Measurements from ENCODE around the gene DNAJC3. TPM values are rescaled to one million over a fixed set of nuclear protein-coding genes. Genes with fewer than 3 reads are reported as not detected.
"Not testable (repeated sequence)": the region's sequence is repeated elsewhere in the genome, so short reads cannot be mapped to it uniquely, and the experiment has no call there.

Gene DNAJC3
- total and polyA plus RNA-seq, 2 experiments from 2014 or later: 19.5 to 27.5 TPM

DNA sequence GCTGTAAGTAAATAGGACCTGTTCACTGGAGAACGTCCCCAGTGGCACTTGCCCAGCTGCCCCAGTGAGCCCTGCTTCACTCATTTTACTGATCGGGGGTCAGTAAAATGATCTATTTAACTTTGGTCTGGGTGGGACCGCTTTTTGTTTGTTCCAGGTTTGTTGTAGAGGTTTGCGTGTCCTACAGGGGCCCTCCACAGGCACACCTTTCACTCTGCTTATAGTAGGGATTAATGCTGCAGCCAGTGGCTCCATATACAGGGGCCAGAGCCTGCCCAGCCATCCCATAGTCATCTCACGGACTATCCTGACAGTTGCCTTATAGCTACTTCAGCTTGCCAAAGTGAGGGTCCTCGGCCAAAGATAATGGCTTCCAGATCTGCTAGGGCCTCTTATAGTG lies 104.1 kb downstream of the DNAJC3 start:
- no peaks in the 10 kb centered on the region for H3K27me3 Mint-ChIP-seq (ENCODE audit: insufficient read depth, low read depth, poor library complexity)
- Histone ChIP-seq H2AFZ (no peak overlapping the region), H3K4me1 (ENCODE audit: insufficient read depth) (no peaks in the 10 kb centered on the region), H3K36me3 (ENCODE audit: insufficient read depth) (no peaks in the 10 kb centered on the region; the same call in 1 of the 2 replicates), H3K27ac (ENCODE audit: low read depth) (no peak overlapping the region), H3K27me3 (ENCODE audit: insufficient read depth) (no peaks in the 10 kb centered on the region), H3K79me2 (replicated peaks; ENCODE audit: insufficient read depth) (no peaks in the 10 kb centered on the region), H4K20me1 (replicated peaks; ENCODE audit: insufficient read depth) (no peaks in the 10 kb centered on the region), H3K4me2 (no peak overlapping the region), H3K9me2 (ENCODE audit: insufficient read depth) (no peaks in the 10 kb centered on the region), H3K4me3 (no peak overlapping the region), H3F3A (replicated peaks; ENCODE audit: low read depth) (no peaks in the 10 kb centered on the region)
- no peak overlapping the region for H3K27ac Mint-ChIP-seq
- H3K4me1 Mint-ChIP-seq: no peaks in the 10 kb centered on the region; the same call in 2 of the 3 replicates
- no peak overlapping the region for H3K4me3 Mint-ChIP-seq
- H3K9me3 Mint-ChIP-seq: peaks cover 6% of the 10 kb centered on the region; the same call in 2 of the 3 replicates
- H3K36me3 Mint-ChIP-seq (ENCODE audit: low read depth): no peaks in the 10 kb centered on the region; the same call in 1 of the 3 replicates
- peak; percentile 48 for ATAC-seq
- TF ChIP-seq NANOG (IDR thresholded peaks at IDR 0.05; ENCODE audit: borderline replicate concordance) (no peak), CREB1 (CRISPR knock-in tag; IDR thresholded peaks at IDR 0.05; ENCODE audit: low read depth) (no peak), POLR2AphosphoS5 (IDR thresholded peaks at IDR 0.05; ENCODE audit: low read depth) (no peak), JUNB (IDR thresholded peaks at IDR 0.05; ENCODE audit: unreplicated experiment) (no peak), ZNF331 (CRISPR knock-in tag; IDR thresholded peaks at IDR 0.05; ENCODE audit: low read depth) (no peak), EZH2phosphoT487 (IDR thresholded peaks at IDR 0.05; ENCODE audit: unreplicated experiment) (no peak), STAT1 (IDR thresholded peaks at IDR 0.05; ENCODE audit: unreplicated experiment) (no peak), ZNF114 (CRISPR knock-in tag; IDR thresholded peaks at IDR 0.05) (no peak)
- TF ChIP-seq, protein P1, sequence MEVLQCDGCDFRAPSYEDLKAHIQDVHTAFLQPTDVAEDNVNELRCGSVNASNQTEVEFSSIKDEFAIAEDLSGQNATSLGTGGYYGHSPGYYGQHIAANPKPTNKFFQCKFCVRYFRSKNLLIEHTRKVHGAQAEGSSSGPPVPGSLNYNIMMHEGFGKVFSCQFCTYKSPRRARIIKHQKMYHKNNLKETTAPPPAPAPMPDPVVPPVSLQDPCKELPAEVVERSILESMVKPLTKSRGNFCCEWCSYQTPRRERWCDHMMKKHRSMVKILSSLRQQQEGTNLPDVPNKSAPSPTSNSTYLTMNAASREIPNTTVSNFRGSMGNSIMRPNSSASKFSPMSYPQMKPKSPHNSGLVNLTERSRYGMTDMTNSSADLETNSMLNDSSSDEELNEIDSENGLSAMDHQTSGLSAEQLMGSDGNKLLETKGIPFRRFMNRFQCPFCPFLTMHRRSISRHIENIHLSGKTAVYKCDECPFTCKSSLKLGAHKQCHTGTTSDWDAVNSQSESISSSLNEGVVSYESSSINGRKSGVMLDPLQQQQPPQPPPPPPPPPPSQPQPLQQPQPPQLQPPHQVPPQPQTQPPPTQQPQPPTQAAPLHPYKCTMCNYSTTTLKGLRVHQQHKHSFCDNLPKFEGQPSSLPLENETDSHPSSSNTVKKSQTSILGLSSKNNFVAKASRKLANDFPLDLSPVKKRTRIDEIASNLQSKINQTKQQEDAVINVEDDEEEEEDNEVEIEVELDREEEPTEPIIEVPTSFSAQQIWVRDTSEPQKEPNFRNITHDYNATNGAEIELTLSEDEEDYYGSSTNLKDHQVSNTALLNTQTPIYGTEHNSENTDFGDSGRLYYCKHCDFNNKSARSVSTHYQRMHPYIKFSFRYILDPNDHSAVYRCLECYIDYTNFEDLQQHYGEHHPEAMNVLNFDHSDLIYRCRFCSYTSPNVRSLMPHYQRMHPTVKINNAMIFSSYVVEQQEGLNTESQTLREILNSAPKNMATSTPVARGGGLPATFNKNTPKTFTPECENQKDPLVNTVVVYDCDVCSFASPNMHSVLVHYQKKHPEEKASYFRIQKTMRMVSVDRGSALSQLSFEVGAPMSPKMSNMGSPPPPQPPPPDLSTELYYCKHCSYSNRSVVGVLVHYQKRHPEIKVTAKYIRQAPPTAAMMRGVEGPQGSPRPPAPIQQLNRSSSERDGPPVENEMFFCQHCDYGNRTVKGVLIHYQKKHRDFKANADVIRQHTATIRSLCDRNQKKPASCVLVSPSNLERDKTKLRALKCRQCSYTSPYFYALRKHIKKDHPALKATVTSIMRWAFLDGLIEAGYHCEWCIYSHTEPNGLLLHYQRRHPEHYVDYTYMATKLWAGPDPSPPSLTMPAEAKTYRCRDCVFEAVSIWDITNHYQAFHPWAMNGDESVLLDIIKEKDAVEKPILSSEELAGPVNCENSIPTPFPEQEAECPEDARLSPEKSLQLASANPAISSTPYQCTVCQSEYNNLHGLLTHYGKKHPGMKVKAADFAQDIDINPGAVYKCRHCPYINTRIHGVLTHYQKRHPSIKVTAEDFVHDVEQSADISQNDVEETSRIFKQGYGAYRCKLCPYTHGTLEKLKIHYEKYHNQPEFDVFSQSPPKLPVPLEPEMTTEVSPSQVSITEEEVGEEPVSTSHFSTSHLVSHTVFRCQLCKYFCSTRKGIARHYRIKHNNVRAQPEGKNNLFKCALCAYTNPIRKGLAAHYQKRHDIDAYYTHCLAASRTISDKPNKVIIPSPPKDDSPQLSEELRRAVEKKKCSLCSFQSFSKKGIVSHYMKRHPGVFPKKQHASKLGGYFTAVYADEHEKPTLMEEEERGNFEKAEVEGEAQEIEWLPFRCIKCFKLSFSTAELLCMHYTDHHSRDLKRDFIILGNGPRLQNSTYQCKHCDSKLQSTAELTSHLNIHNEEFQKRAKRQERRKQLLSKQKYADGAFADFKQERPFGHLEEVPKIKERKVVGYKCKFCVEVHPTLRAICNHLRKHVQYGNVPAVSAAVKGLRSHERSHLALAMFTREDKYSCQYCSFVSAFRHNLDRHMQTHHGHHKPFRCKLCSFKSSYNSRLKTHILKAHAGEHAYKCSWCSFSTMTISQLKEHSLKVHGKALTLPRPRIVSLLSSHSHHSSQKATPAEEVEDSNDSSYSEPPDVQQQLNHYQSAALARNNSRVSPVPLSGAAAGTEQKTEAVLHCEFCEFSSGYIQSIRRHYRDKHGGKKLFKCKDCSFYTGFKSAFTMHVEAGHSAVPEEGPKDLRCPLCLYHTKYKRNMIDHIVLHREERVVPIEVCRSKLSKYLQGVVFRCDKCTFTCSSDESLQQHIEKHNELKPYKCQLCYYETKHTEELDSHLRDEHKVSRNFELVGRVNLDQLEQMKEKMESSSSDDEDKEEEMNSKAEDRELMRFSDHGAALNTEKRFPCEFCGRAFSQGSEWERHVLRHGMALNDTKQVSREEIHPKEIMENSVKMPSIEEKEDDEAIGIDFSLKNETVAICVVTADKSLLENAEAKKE (CRISPR knock-in tag; IDR thresholded peaks at IDR 0.05): no peak
- TF ChIP-seq, protein P2, sequence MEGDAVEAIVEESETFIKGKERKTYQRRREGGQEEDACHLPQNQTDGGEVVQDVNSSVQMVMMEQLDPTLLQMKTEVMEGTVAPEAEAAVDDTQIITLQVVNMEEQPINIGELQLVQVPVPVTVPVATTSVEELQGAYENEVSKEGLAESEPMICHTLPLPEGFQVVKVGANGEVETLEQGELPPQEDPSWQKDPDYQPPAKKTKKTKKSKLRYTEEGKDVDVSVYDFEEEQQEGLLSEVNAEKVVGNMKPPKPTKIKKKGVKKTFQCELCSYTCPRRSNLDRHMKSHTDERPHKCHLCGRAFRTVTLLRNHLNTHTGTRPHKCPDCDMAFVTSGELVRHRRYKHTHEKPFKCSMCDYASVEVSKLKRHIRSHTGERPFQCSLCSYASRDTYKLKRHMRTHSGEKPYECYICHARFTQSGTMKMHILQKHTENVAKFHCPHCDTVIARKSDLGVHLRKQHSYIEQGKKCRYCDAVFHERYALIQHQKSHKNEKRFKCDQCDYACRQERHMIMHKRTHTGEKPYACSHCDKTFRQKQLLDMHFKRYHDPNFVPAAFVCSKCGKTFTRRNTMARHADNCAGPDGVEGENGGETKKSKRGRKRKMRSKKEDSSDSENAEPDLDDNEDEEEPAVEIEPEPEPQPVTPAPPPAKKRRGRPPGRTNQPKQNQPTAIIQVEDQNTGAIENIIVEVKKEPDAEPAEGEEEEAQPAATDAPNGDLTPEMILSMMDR (conservative IDR thresholded peaks at IDR 0.05; ENCODE audit: low read depth in 2 of 2): no peak
- TF ChIP-seq, protein P3, sequence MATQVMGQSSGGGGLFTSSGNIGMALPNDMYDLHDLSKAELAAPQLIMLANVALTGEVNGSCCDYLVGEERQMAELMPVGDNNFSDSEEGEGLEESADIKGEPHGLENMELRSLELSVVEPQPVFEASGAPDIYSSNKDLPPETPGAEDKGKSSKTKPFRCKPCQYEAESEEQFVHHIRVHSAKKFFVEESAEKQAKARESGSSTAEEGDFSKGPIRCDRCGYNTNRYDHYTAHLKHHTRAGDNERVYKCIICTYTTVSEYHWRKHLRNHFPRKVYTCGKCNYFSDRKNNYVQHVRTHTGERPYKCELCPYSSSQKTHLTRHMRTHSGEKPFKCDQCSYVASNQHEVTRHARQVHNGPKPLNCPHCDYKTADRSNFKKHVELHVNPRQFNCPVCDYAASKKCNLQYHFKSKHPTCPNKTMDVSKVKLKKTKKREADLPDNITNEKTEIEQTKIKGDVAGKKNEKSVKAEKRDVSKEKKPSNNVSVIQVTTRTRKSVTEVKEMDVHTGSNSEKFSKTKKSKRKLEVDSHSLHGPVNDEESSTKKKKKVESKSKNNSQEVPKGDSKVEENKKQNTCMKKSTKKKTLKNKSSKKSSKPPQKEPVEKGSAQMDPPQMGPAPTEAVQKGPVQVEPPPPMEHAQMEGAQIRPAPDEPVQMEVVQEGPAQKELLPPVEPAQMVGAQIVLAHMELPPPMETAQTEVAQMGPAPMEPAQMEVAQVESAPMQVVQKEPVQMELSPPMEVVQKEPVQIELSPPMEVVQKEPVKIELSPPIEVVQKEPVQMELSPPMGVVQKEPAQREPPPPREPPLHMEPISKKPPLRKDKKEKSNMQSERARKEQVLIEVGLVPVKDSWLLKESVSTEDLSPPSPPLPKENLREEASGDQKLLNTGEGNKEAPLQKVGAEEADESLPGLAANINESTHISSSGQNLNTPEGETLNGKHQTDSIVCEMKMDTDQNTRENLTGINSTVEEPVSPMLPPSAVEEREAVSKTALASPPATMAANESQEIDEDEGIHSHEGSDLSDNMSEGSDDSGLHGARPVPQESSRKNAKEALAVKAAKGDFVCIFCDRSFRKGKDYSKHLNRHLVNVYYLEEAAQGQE (IDR thresholded peaks at IDR 0.05; ENCODE audit: unreplicated experiment): no peak
- no peak for DNase-seq (ENCODE audit: low spot score)

DNA sequence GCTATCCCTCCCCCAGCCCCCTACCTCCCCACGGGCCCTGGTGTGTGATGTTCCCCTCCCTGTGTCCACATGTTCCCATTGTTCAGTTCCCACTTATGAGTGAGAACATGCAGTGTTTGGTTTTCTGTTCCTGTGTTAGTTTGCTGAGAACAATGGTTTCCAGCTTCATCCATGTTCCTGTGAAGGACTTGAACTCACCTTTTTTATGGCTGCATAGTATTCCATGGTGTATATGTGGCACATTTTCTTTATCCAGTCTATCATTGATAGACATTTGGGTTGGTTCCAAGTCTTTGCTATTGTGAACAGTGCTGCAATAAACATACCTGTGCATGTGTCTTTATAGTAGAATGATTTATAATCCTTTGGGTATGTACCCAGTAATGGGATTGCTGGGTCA lies 105.0 kb downstream of the DNAJC3 start:
- not testable (repeated sequence) for H3K27me3 Mint-ChIP-seq (ENCODE audit: insufficient read depth, low read depth, poor library complexity); H3K79me2 ChIP-seq (replicated peaks; ENCODE audit: insufficient read depth); DNase-seq (ENCODE audit: low spot score); H3K36me3 ChIP-seq (ENCODE audit: insufficient read depth); H3K9me2 ChIP-seq (ENCODE audit: insufficient read depth); H3K4me2 ChIP-seq; H3K4me3 Mint-ChIP-seq; H3K4me1 Mint-ChIP-seq; H4K20me1 ChIP-seq (replicated peaks; ENCODE audit: insufficient read depth); H3K27ac ChIP-seq (ENCODE audit: low read depth); H2AFZ ChIP-seq; H3K36me3 Mint-ChIP-seq (ENCODE audit: low read depth); H3K27ac Mint-ChIP-seq; ATAC-seq; H3K9me3 Mint-ChIP-seq; H3K4me3 ChIP-seq; H3K4me1 ChIP-seq (ENCODE audit: insufficient read depth); H3K27me3 ChIP-seq (ENCODE audit: insufficient read depth); H3F3A ChIP-seq (replicated peaks; ENCODE audit: low read depth)

All from GM23338 (cell line).